ENCODE data around the gene MAK.

DNA sequence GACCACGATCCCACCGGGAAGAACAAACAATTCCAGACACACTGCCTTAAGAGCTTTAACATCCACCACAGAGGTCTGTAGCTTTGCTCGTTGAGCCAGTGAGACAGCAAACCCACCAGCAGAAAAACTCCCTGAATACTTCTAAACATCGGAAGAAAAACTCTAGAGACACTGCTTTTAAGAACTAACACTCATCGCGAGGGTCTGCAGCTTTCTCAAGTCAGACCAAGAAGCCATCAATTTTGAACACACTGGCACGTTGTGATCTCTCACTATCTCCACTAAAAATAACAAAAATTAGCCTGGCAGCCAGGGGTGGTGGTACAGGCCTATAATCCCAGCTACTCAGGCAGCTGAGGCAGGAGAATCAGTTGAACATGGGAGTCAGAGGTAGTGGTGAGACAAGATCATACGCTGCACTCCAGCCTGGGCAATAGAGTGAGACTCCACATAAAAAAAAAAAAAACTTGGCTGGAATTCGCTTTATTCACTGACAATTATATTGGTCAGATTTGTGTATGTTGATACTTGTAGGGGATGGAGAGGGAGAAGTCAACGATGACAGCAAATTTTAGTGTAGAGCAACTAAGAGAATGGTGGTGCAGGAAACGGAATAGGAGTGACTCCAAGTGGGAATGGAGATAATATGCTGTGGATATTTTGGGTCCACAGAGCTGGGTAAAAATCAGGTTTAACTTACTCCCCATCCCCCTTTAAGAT lies 116.3 kb downstream of the MAK start:
- TF ChIP-seq, protein P1, sequence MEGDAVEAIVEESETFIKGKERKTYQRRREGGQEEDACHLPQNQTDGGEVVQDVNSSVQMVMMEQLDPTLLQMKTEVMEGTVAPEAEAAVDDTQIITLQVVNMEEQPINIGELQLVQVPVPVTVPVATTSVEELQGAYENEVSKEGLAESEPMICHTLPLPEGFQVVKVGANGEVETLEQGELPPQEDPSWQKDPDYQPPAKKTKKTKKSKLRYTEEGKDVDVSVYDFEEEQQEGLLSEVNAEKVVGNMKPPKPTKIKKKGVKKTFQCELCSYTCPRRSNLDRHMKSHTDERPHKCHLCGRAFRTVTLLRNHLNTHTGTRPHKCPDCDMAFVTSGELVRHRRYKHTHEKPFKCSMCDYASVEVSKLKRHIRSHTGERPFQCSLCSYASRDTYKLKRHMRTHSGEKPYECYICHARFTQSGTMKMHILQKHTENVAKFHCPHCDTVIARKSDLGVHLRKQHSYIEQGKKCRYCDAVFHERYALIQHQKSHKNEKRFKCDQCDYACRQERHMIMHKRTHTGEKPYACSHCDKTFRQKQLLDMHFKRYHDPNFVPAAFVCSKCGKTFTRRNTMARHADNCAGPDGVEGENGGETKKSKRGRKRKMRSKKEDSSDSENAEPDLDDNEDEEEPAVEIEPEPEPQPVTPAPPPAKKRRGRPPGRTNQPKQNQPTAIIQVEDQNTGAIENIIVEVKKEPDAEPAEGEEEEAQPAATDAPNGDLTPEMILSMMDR (IDR thresholded peaks at IDR 0.05): no peak
- TF ChIP-seq POLR2A (IDR thresholded peaks at IDR 0.05): no peak

All from esophagus squamous epithelium (tissue), 4 donors.